Esophagus squamous epithelium (tissue), 4 donors: Measurements from ENCODE around the gene RAP1A.

Experiments used
- CTCF ChIP-seq, 6 experiments: fragments of 450-650 bp in 4 of 6; fragments of 200-600 bp in 2 of 6; sonication (generic) in 2 of 6; IDR thresholded peaks; one replicate each; pipeline ENCODE4 v1.5.1; 2016 to 2019; ENCODE audit warnings: antibody characterized with exemption in 6 of 6, mild to moderate bottlenecking in 4 of 6, moderate library complexity in 4 of 6
- POLR2A ChIP-seq, 4 donors: fragments of 450-650 bp; IDR thresholded peaks; one replicate each; pipeline ENCODE4 v1.6.1; 2017; ENCODE audit warnings: antibody characterized with exemption in 4 of 4, mild to moderate bottlenecking in 4 of 4, moderate library complexity in 3 of 4

- TF ChIP-seq CTCF (IDR thresholded peaks at IDR 0.05) (no peak), POLR2A (IDR thresholded peaks at IDR 0.05) (no peak)
Measured at GRCh38 chr1:111733992-111734341, 114.4 kb downstream of the RAP1A start.
